ENCODE measurements around the gene CDKN1A. TPM values are rescaled to one million over a fixed set of nuclear protein-coding genes. Genes with fewer than 3 reads are reported as not detected.

Gene CDKN1A
- polyA plus RNA-seq, 1 donor from 2014 or later, result 23.0 TPM

GRCh38 chr6:36734486-36735060 lies 56.1 kb downstream of the CDKN1A start:
- no peaks in the 10 kb centered on the region for H3K36me3 ChIP-seq (ENCODE audit: insufficient read depth, low read length)
- H3K9me3 ChIP-seq (ENCODE audit: low read length), result no peaks in the 10 kb centered on the region
- no peak overlapping the region for H3K4me2 ChIP-seq (ENCODE audit: low read length)
- H3F3A ChIP-seq (ENCODE audit: insufficient read depth, low read length, poor library complexity, severe bottlenecking), result no peaks in the 10 kb centered on the region
- no peak overlapping the region for H3K4me3 ChIP-seq (ENCODE audit: low read length)
- no peak for TF ChIP-seq CTCF (IDR thresholded peaks at IDR 0.05; ENCODE audit: poor library complexity, severe bottlenecking)
- TF ChIP-seq REST (IDR thresholded peaks at IDR 0.05; ENCODE audit: borderline replicate concordance), result no peak
- no peak for TF ChIP-seq EP300 (conservative IDR thresholded peaks at IDR 0.05; ENCODE audit: poor library complexity, severe bottlenecking)
- TF ChIP-seq POLR2AphosphoS5 (IDR thresholded peaks at IDR 0.05), result no peak
- no peak for TF ChIP-seq TAF1 (IDR thresholded peaks at IDR 0.05; ENCODE audit: low read depth)
- no peaks in the 10 kb centered on the region for H3K9me2 ChIP-seq (ENCODE audit: insufficient read depth, low read length)
- no peak overlapping the region for H3K9ac ChIP-seq (ENCODE audit: low read length)
- no peaks in the 10 kb centered on the region for H3K79me2 ChIP-seq (replicated peaks; ENCODE audit: insufficient read depth, low read length)
- H3K27me3 ChIP-seq (ENCODE audit: insufficient read depth, low read depth, low read length), result no peaks in the 10 kb centered on the region
- no peak overlapping the region for H2AFZ ChIP-seq (ENCODE audit: low read depth, low read length)
- no peaks in the 10 kb centered on the region for H4K20me1 ChIP-seq (ENCODE audit: insufficient read depth)
- H3K27ac ChIP-seq (ENCODE audit: low read length), result no peak overlapping the region

GRCh38 chr6:36735110-36736071 lies 56.9 kb downstream of the CDKN1A start:
- H4K20me1 ChIP-seq (ENCODE audit: insufficient read depth), result no peaks in the 10 kb centered on the region
- H3K27ac ChIP-seq (ENCODE audit: low read length), result no peak overlapping the region
- H3K27me3 ChIP-seq (ENCODE audit: insufficient read depth, low read depth, low read length), result no peaks in the 10 kb centered on the region
- no peak for TF ChIP-seq EZH2 (IDR thresholded peaks at IDR 0.05; ENCODE audit: borderline replicate concordance, insufficient read depth, low read length, poor library complexity, severe bottlenecking)
- TF ChIP-seq POLR2AphosphoS5 (IDR thresholded peaks at IDR 0.05), result no peak
- H3K9me2 ChIP-seq (ENCODE audit: insufficient read depth, low read length), result no peaks in the 10 kb centered on the region
- H3F3A ChIP-seq (ENCODE audit: insufficient read depth, low read length, poor library complexity, severe bottlenecking), result no peaks in the 10 kb centered on the region
- no peaks in the 10 kb centered on the region for H3K36me3 ChIP-seq (ENCODE audit: insufficient read depth, low read length)
- no peak overlapping the region for H2AFZ ChIP-seq (ENCODE audit: low read depth, low read length)
- H3K4me2 ChIP-seq (ENCODE audit: low read length), result no peak overlapping the region
- no peaks in the 10 kb centered on the region for H3K9me3 ChIP-seq (ENCODE audit: low read length)
- no peak overlapping the region for H3K9ac ChIP-seq (ENCODE audit: low read length)
- no peak overlapping the region for H3K4me3 ChIP-seq (ENCODE audit: low read length)
- H3K79me2 ChIP-seq (replicated peaks; ENCODE audit: insufficient read depth, low read length), result no peaks in the 10 kb centered on the region

Small RNAs within 50 kb of the gene (small RNA-seq; reads per million reads assigned to genes)
- gene RF00019 (0 to 1.2 (median 0) reads per million in 3 experiments), gene RNU1-88P (0.03 to 61.4 (median 5.3) reads per million in 3 experiments)

Other genes starting within 250 kb of the CDKN1A start
- gene PXT1, start 235.9 kb upstream of the CDKN1A start, polyA plus RNA-seq, result 0.24 TPM in 1 of 2 replicates, not detected in the other
- gene KCTD20, start 235.7 kb upstream of the CDKN1A start, polyA plus RNA-seq, result 32.4 and 37.6 TPM in 2 replicates
- 58.7 and 59.3 TPM in 2 replicates for gene STK38, start 131.2 kb upstream of the CDKN1A start, polyA plus RNA-seq
- gene SRSF3, start 84.4 kb upstream of the CDKN1A start, polyA plus RNA-seq, result 393 and 508 TPM in 2 replicates
- not detected in 2 replicates for gene RAB44, start 19.1 kb downstream of the CDKN1A start, polyA plus RNA-seq
- 8.7 and 9.5 TPM in 2 replicates for gene CPNE5, start 160.7 kb downstream of the CDKN1A start, polyA plus RNA-seq
- 85.6 and 104 TPM in 2 replicates for gene PPIL1, start 196.1 kb downstream of the CDKN1A start, polyA plus RNA-seq
- 24.6 and 27.8 TPM in 2 replicates for gene C6orf89, start 207.2 kb downstream of the CDKN1A start, polyA plus RNA-seq

All from neural cell (in vitro differentiated cells).